GM21360 (cell line): ENCODE results near the gene SPATA20.

ENCODE experiments used
- ATAC-seq: cut with Tn5 transposase; IDR thresholded peaks from one replicate; pipeline ENCODE4 v1.9.1; 2021; ENCODE audit warnings: mild to moderate bottlenecking, moderate library complexity; ENCODE audit not compliant: unreplicated experiment

SPATA20 gene

GRCh38 chr17:50594128-50594823 is 47.3 kb downstream of the SPATA20 start:
- ATAC-seq, result no peak

GRCh38 chr17:50594892-50595291 is 47.9 kb downstream of the SPATA20 start:
- no peak for ATAC-seq

GRCh38 chr17:50596191-50597037 is 49.4 kb downstream of the SPATA20 start:
- ATAC-seq, result no peak

GRCh38 chr17:50598487-50598886 is 51.5 kb downstream of the SPATA20 start:
- ATAC-seq, result no peak

GRCh38 chr17:50599606-50600005 is 52.6 kb downstream of the SPATA20 start:
- no peak for ATAC-seq

GRCh38 chr17:50601823-50602375 is 54.9 kb downstream of the SPATA20 start:
- ATAC-seq, result no peak

GRCh38 chr17:50602836-50603235 is 55.9 kb downstream of the SPATA20 start:
- no peak for ATAC-seq

GRCh38 chr17:50603340-50603739 is 56.4 kb downstream of the SPATA20 start:
- ATAC-seq, result no peak

- ATAC-seq, result no peak
Observed at GRCh38 chr17:50604513-50604912, 57.5 kb downstream of the SPATA20 start.

- ATAC-seq, result no peak
Observed at GRCh38 chr17:50605429-50605828, 58.5 kb downstream of the SPATA20 start.
